ENCODE measurements around the gene LAMB3.

DNA sequence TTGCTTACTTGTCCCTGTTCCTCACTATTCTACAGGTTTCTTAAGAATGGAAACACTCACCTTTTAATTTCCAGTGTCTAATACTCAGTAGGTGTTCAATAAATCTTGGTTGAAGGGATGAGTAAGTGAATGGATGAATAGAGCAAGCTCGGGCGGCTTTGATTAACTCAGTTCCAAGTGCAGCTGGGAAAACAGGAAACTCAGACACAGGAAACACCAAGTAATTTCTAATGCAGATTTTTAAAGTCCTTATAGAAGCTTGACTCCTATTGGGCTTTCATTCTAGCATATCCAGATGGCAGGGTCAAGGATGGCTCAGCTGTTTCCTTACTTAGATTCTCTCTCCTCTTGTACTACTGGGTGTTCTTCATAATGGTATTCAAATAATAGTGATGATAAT is 54.7 kb downstream of the LAMB3 start:
- TF ChIP-seq, protein P1, sequence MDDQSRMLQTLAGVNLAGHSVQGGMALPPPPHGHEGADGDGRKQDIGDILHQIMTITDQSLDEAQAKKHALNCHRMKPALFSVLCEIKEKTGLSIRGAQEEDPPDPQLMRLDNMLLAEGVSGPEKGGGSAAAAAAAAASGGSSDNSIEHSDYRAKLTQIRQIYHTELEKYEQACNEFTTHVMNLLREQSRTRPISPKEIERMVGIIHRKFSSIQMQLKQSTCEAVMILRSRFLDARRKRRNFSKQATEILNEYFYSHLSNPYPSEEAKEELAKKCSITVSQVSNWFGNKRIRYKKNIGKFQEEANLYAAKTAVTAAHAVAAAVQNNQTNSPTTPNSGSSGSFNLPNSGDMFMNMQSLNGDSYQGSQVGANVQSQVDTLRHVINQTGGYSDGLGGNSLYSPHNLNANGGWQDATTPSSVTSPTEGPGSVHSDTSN (IDR thresholded peaks at IDR 0.05; ENCODE audit: insufficient replicate concordance, low read depth, low read length), result no peak
- TF ChIP-seq NFYB (IDR thresholded peaks at IDR 0.05; ENCODE audit: insufficient read depth, low read depth, low read length), result no peak
